ENCODE data around the gene ZDHHC18. TPM values are rescaled to one million over a fixed set of nuclear protein-coding genes. Genes with fewer than 3 reads are reported as not detected.

The ZDHHC18 gene
- total and polyA plus RNA-seq, 2 of the 8 experiments (the other 6 are each of a cell fraction or from before 2014, with no cell fraction given) = 29.7 to 49.8 TPM

GRCh38 chr1:26900815-26901511 lies 74.5 kb downstream of the ZDHHC18 start:
- H2AK5ac ChIP-seq (ENCODE audit: low read depth, low read length) = no peak overlapping the region
- TF ChIP-seq MAX (IDR thresholded peaks at IDR 0.05) = no peak
- TF ChIP-seq ASH2L (IDR thresholded peaks at IDR 0.05; ENCODE audit: low read length) = no peak
- no peak for TF ChIP-seq SP2 (IDR thresholded peaks at IDR 0.05; ENCODE audit: low read length)
- no peak for TF ChIP-seq KDM4A (IDR thresholded peaks at IDR 0.05; ENCODE audit: low read depth, low read length, severe bottlenecking)
- no peak for TF ChIP-seq POU5F1 (IDR thresholded peaks at IDR 0.05; ENCODE audit: low read depth, low read length)
- TF ChIP-seq TCF12 (IDR thresholded peaks at IDR 0.05; ENCODE audit: low read depth, low read length) = no peak
- TF ChIP-seq RXRA (IDR thresholded peaks at IDR 0.05; ENCODE audit: insufficient read depth, low read depth, low read length) = no peak
- DNase-seq (ENCODE audit: low read depth in 1 of 2, low spot score in 2 of 2) (no peak), FAIRE-seq (no peak)
- no peak overlapping the region for H3K18ac ChIP-seq (ENCODE audit: extremely low read depth, low read length)
- H2BK5ac ChIP-seq (ENCODE audit: low read depth, low read length) = no peak overlapping the region
- H2BK12ac ChIP-seq (ENCODE audit: low read depth, low read length) = no peak overlapping the region
- 71% methylated on average over 13 of the region's 18 CpGs; no CpG with 5 or more reads in 1 of the 2 experiments for WGBS, 2 experiments (ENCODE audit: extremely low coverage in 1 of 2, insufficient coverage in 1 of 2, insufficient read length in 1 of 2, insufficient replicate concordance in 2 of 2, low coverage in 1 of 2, low lambda C conversion rate in 2 of 2, missing lambda C conversion rate in 1 of 2)
- peaks cover 6 to 16% of the 10 kb centered on the region in 2 experiments for H3K79me2 ChIP-seq (ENCODE audit: control insufficient read depth in 1 of 2, insufficient read depth in 2 of 2, low read length in 2 of 2)
- H3K9me3 ChIP-seq (ENCODE audit: insufficient read depth in 2 of 2, low read depth in 1 of 2, low read length in 1 of 2) = no peaks in the 10 kb centered on the region
- H2BK120ac ChIP-seq (replicated peaks; ENCODE audit: low read depth, low read length) = no peak overlapping the region
- peaks cover 0 to 8% (median 3%) of the 10 kb centered on the region in 4 experiments; a peak in 3 of 7 replicates for H3K4me1 ChIP-seq (replicated peaks in 1 of 4; ENCODE audit: control insufficient read depth in 3 of 4, insufficient read depth in 4 of 4, low read length in 3 of 4)
- peak overlapping the region; percentile 74 for H4K5ac ChIP-seq (ENCODE audit: insufficient read length, low read depth, low read length)
- peak overlapping the region in 3 of 4 experiments; percentile 93 to 96 (median 95); a peak in 6 of 7 replicates for H3K9ac ChIP-seq (replicated peaks in 1 of 4; ENCODE audit: extremely low read depth in 1 of 4, low read depth in 3 of 4, low read length in 3 of 4)
- no peak overlapping the region for H3K14ac ChIP-seq (ENCODE audit: insufficient read length)
- no peak overlapping the region for H4K8ac ChIP-seq (ENCODE audit: extremely low read depth, insufficient read depth, low read length)
- peak overlapping the region; percentile 88 for H3K27ac ChIP-seq (ENCODE audit: low read depth, low read length)
- H4K20me1 ChIP-seq (replicated peaks in 1 of 2; ENCODE audit: control insufficient read depth in 1 of 2, insufficient read depth in 2 of 2, low read length in 2 of 2) = peaks cover 0 to 2% of the 10 kb centered on the region in 2 experiments
- no peak overlapping the region for H2BK15ac ChIP-seq (ENCODE audit: low read length)
- H3K23me2 ChIP-seq (ENCODE audit: low read depth, low read length) = peaks cover 8% of the 10 kb centered on the region
- no peak overlapping the region for H3K4ac ChIP-seq (replicated peaks; ENCODE audit: insufficient read length, low read depth, low read length)
- ChIA-PET POLR2A (ENCODE audit: partially characterized antibody) (interaction anchor here (0.7 to 4.1 kb wide), 23 partner anchors 8 to 208 kb away, joined by 3 to 66 read pairs (median 5); partner anchors contain the start of genes GPN2, NR0B2, NUDC and PIGV), CTCF (ENCODE audit: partially characterized antibody) (interaction anchor here (0.7 to 4.9 kb wide), 6 partner anchors 9 to 42 kb away, joined by 3 to 27 read pairs (median 4); partner anchors contain the start of gene GPN2)
- no peak overlapping the region; the same call in 1 of the 2 replicates for H2AFZ ChIP-seq (ENCODE audit: low read length)
- H2BK20ac ChIP-seq (ENCODE audit: low read length) = no peak overlapping the region
- peaks cover 0 to 11% (median 5%) of the 10 kb centered on the region in 4 experiments; a peak in 5 of 8 replicates for H3K36me3 ChIP-seq (ENCODE audit: control insufficient read depth in 2 of 4, insufficient read depth in 4 of 4, low read length in 3 of 4)
- no peak overlapping the region for H4K91ac ChIP-seq (replicated peaks; ENCODE audit: insufficient read length, low read length)
- peak overlapping the region; percentile 90 to 98 (median 96) for H3K4me3 ChIP-seq (ENCODE audit: extremely low read depth in 1 of 4, insufficient read depth in 2 of 4, low read depth in 3 of 4, low read length in 4 of 4)
- H3K56ac ChIP-seq (replicated peaks; ENCODE audit: insufficient read length, low read depth, low read length) = peak overlapping the region; percentile 55
- no peak overlapping the region for H3K23ac ChIP-seq (ENCODE audit: insufficient read length)
- peaks cover 5% of the 10 kb centered on the region; the same call in 1 of the 2 replicates for H3K79me1 ChIP-seq (ENCODE audit: low read depth, low read length)
- peak overlapping the region; percentile 71 to 86 for H3K4me2 ChIP-seq (ENCODE audit: insufficient read depth in 1 of 2, low read depth in 2 of 2, low read length in 2 of 2)
- H3K27me3 ChIP-seq (replicated peaks in 1 of 4; ENCODE audit: control insufficient read depth in 3 of 4, extremely low read depth in 1 of 4, insufficient read depth in 3 of 4, low read length in 3 of 4) = no peaks in the 10 kb centered on the region

All from H1 (cell line).